ENCODE data around the gene CCDC102B. TPM values are rescaled to one million over a fixed set of nuclear protein-coding genes. Genes with fewer than 3 reads are reported as not detected.

The CCDC102B gene
- total and polyA plus RNA-seq, 2 donors (not counting 1 experiment from before 2014, with no cell fraction given), result 3.9 to 4.0 TPM

DNA sequence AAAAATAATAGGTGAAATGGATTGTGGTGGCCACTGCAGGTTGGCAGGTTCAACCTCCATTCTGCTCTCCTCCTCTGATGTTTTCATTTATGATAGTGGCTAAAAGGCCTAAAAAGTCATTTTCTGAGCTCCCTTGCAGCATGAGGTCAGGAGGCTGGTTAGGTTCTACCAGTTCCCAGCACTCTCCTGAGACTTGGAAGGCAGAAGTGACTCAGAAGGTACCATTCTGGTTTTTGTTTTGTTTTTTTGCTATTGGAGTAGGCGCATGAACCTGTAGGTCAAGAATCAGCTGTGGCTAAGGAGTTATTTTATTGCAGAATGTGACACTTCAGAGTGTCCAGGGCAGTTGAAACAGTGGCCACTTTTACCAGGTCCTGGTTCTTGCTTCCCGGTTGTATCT is 181.9 kb downstream of the CCDC102B start:
- Histone ChIP-seq H3K79me2 (ENCODE audit: control insufficient read depth, insufficient read depth, low read length) (no peaks in the 10 kb centered on the region), H3K36me3 (replicated peaks in 1 of 2; ENCODE audit: control extremely low read depth in 1 of 2, control insufficient read depth in 1 of 2, extremely low read depth in 1 of 2, insufficient read depth in 2 of 2, low read length in 1 of 2) (no peaks in the 10 kb centered on the region), H3K9ac (ENCODE audit: low read length) (no peak overlapping the region), H4K20me1 (ENCODE audit: control insufficient read depth, insufficient read depth, low read length, poor library complexity, severe bottlenecking) (no peaks in the 10 kb centered on the region), H3K9me3 (ENCODE audit: control extremely low read depth in 1 of 3, control insufficient read depth in 2 of 3, insufficient read depth in 1 of 3, low read length in 2 of 3) (peaks cover 0 to 1% (median 0%) of the 10 kb centered on the region in 3 donors), H3K27me3 (replicated peaks in 1 of 4; ENCODE audit: control extremely low read depth in 1 of 4, control insufficient read depth in 3 of 4, insufficient read depth in 4 of 4, low read length in 3 of 4) (no peaks in the 10 kb centered on the region), H3K4me2 (replicated peaks; ENCODE audit: low read depth, low read length, poor library complexity, severe bottlenecking) (no peak overlapping the region), H3K27ac (ENCODE audit: low read length in 2 of 2) (no peak overlapping the region), H3K4me3 (ENCODE audit: control extremely low read depth in 1 of 5, extremely low read depth in 1 of 5, insufficient read depth in 1 of 5, low read depth in 2 of 5, low read length in 4 of 5) (no peak overlapping the region), H2AFZ (ENCODE audit: insufficient read depth, low read depth, low read length, poor library complexity, severe bottlenecking) (no peak overlapping the region), H3K4me1 (ENCODE audit: control insufficient read depth in 2 of 2, insufficient read depth in 2 of 2, low read length in 2 of 2) (no peaks in the 10 kb centered on the region)
- Mint-ChIP-seq H3K9me3 (ENCODE audit: insufficient read depth) (peaks cover 4% of the 10 kb centered on the region), H3K27ac (no peak overlapping the region), H3K27me3 (no peaks in the 10 kb centered on the region), H3K4me1 (no peaks in the 10 kb centered on the region), H3K4me3 (no peak overlapping the region)
- ChIA-PET CTCF (no interaction called here), POLR2A (no interaction called here)
- DNase-seq (no peak), ATAC-seq (ENCODE audit: low read depth) (no peak)
- TF ChIP-seq EZH2 (IDR thresholded peaks at IDR 0.05; ENCODE audit: borderline replicate concordance, insufficient read depth, low read depth, low read length, poor library complexity, severe bottlenecking), result no peak
- TF ChIP-seq, protein P1, sequence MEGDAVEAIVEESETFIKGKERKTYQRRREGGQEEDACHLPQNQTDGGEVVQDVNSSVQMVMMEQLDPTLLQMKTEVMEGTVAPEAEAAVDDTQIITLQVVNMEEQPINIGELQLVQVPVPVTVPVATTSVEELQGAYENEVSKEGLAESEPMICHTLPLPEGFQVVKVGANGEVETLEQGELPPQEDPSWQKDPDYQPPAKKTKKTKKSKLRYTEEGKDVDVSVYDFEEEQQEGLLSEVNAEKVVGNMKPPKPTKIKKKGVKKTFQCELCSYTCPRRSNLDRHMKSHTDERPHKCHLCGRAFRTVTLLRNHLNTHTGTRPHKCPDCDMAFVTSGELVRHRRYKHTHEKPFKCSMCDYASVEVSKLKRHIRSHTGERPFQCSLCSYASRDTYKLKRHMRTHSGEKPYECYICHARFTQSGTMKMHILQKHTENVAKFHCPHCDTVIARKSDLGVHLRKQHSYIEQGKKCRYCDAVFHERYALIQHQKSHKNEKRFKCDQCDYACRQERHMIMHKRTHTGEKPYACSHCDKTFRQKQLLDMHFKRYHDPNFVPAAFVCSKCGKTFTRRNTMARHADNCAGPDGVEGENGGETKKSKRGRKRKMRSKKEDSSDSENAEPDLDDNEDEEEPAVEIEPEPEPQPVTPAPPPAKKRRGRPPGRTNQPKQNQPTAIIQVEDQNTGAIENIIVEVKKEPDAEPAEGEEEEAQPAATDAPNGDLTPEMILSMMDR (IDR thresholded peaks at IDR 0.05), result no peak
- intact Hi-C loops (cut with micrococcal nuclease), result no loop called here
- 100% methylated on average over 1 of the region's 2 CpGs for WGBS (ENCODE audit: insufficient coverage)

DNA sequence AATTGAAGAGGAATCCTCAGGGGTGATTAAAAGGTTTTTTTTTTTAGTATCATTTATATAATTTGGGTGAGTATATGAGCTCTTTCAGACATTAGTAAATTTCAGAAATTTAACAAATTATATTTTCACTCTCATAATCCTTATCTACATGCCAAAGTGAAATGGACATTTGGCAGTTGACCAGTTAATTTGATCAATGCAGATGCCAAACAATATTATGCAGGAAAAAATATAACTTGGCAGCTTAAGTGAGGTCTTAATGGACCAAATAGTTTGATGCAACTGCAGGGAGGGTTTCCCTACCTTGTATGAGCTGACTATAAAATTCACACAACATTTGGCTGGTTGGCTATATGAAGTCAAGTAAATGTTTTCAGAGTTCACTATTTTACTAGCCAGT is 185.2 kb downstream of the CCDC102B start:
- Mint-ChIP-seq H3K4me3 (no peak overlapping the region), H3K27ac (no peak overlapping the region), H3K27me3 (no peaks in the 10 kb centered on the region), H3K9me3 (ENCODE audit: insufficient read depth) (peaks cover 9% of the 10 kb centered on the region), H3K4me1 (no peaks in the 10 kb centered on the region)
- Histone ChIP-seq H3K9ac (ENCODE audit: low read length) (no peak overlapping the region), H3K4me2 (replicated peaks; ENCODE audit: low read depth, low read length, poor library complexity, severe bottlenecking) (no peak overlapping the region), H3K4me1 (ENCODE audit: control insufficient read depth in 2 of 2, insufficient read depth in 2 of 2, low read length in 2 of 2) (no peaks in the 10 kb centered on the region), H3K27me3 (replicated peaks in 1 of 4; ENCODE audit: control extremely low read depth in 1 of 4, control insufficient read depth in 3 of 4, insufficient read depth in 4 of 4, low read length in 3 of 4) (no peaks in the 10 kb centered on the region), H4K20me1 (ENCODE audit: control insufficient read depth, insufficient read depth, low read length, poor library complexity, severe bottlenecking) (no peaks in the 10 kb centered on the region), H3K9me3 (ENCODE audit: control extremely low read depth in 1 of 3, control insufficient read depth in 2 of 3, insufficient read depth in 1 of 3, low read length in 2 of 3) (peaks cover 0 to 1% (median 0%) of the 10 kb centered on the region in 3 donors), H3K4me3 (ENCODE audit: control extremely low read depth in 1 of 5, extremely low read depth in 1 of 5, insufficient read depth in 1 of 5, low read depth in 2 of 5, low read length in 4 of 5) (no peak overlapping the region), H3K27ac (ENCODE audit: low read length in 2 of 2) (no peak overlapping the region), H3K79me2 (ENCODE audit: control insufficient read depth, insufficient read depth, low read length) (no peaks in the 10 kb centered on the region), H2AFZ (ENCODE audit: insufficient read depth, low read depth, low read length, poor library complexity, severe bottlenecking) (no peak overlapping the region), H3K36me3 (replicated peaks in 1 of 2; ENCODE audit: control extremely low read depth in 1 of 2, control insufficient read depth in 1 of 2, extremely low read depth in 1 of 2, insufficient read depth in 2 of 2, low read length in 1 of 2) (no peaks in the 10 kb centered on the region)
- DNase-seq (no peak), ATAC-seq (ENCODE audit: low read depth) (no peak)
- TF ChIP-seq EZH2 (IDR thresholded peaks at IDR 0.05; ENCODE audit: borderline replicate concordance, insufficient read depth, low read depth, low read length, poor library complexity, severe bottlenecking), result no peak
- TF ChIP-seq, protein P1 (IDR thresholded peaks at IDR 0.05), result no peak
- POLR2A ChIA-PET, result no interaction called here
- CTCF ChIA-PET, result no interaction called here
- intact Hi-C loops (cut with micrococcal nuclease), result no loop called here
